OCI-LY7 (cell line): ENCODE data around the gene NHP2. TPM values are rescaled to one million over a fixed set of nuclear protein-coding genes. Genes with fewer than 3 reads are reported as not detected.

Experiments used
- BruUV-seq: library from RNA; stranded (reverse); fragments of 400-500 nt; replicated peaks from 2 replicates; lab custom pipeline; 2021; lab: Mats Ljungman, UMichigan
- CTCF ChIA-PET: fragments of 300-600 bp; sonication (Branson Sonifier 250); formaldehyde crosslinking; loops from one replicate; lab custom pipeline; 2022; ENCODE audit warnings: antibody characterized with exemption; ENCODE audit not compliant: unreplicated experiment; lab: Charles Lee
- POLR2A ChIA-PET: fragments of 300-600 bp; sonication (Branson Sonifier 250); formaldehyde crosslinking; loops from one replicate; lab custom pipeline; 2022; ENCODE audit warnings: antibody characterized with exemption; lab: Charles Lee
- DNase-seq: peaks from one replicate; pipeline ENCODE4 v3.0.0-alpha.2; 2015; ENCODE audit warnings: low spot score
- H2AFZ ChIP-seq: fragments of 200-600 bp; sonication (generic), shearing (Covaris generic); 2 replicates; pipeline ENCODE4 v1.6.1; 2014; ENCODE audit warnings: mild to moderate bottlenecking, antibody characterized with exemption, low read length, moderate library complexity
- H3K27ac ChIP-seq: fragments of 200-600 bp; sonication (generic); 2 replicates; pipeline ENCODE4 v1.5.1; 2014; ENCODE audit warnings: mixed run types, low read depth, mild to moderate bottlenecking, moderate library complexity, low read length, inconsistent platforms; ENCODE audit not compliant: poor library complexity, severe bottlenecking
- H3K36me3 ChIP-seq: fragments of 200-600 bp; sonication (generic); 2 replicates; pipeline ENCODE4 v1.6.1; 2014; ENCODE audit warnings: mild to moderate bottlenecking, antibody characterized with exemption, low read length, moderate library complexity, mixed read lengths; ENCODE audit not compliant: insufficient read depth
- H3K4me1 ChIP-seq: fragments of 200-600 bp; sonication (generic); 2 replicates; pipeline ENCODE4 v1.5.1; 2014; ENCODE audit warnings: mild to moderate bottlenecking, low read length; ENCODE audit not compliant: insufficient read depth, poor library complexity, severe bottlenecking
- H3K4me2 ChIP-seq: fragments of 200-600 bp; sonication (generic); 2 replicates; pipeline ENCODE4 v1.6.1; 2014; ENCODE audit warnings: mild to moderate bottlenecking, low read length
- H3K4me3 ChIP-seq: fragments of 200-600 bp; sonication (generic); 2 replicates; pipeline ENCODE4 v1.5.1; 2014; ENCODE audit warnings: mild to moderate bottlenecking, low read depth, low read length; ENCODE audit not compliant: poor library complexity, severe bottlenecking
- H3K79me2 ChIP-seq: fragments of 200-600 bp; sonication (generic); 2 replicates; pipeline ENCODE4 v1.6.1; 2016; ENCODE audit warnings: low read depth, mild to moderate bottlenecking, low read length, moderate library complexity, mixed read lengths; ENCODE audit not compliant: insufficient read depth
- H3K9me2 ChIP-seq: fragments of 200-600 bp; sonication (generic); 2 replicates; pipeline ENCODE4 v1.6.1; 2016; ENCODE audit warnings: mild to moderate bottlenecking, low read length, mixed read lengths; ENCODE audit not compliant: insufficient read depth
- H3K9me3 ChIP-seq: fragments of 200-600 bp; sonication (generic); 2 replicates; pipeline ENCODE4 v1.6.1; 2014; ENCODE audit warnings: mild to moderate bottlenecking, mixed run types, low read length, mixed read lengths
- H4K20me1 ChIP-seq: fragments of 200-600 bp; sonication (generic); 2 replicates; pipeline ENCODE4 v1.6.1; 2014; ENCODE audit warnings: mild to moderate bottlenecking, antibody characterized with exemption, low read length, moderate library complexity, mixed read lengths; ENCODE audit not compliant: insufficient read depth
- CTCF ChIP-seq: fragments of 200-600 bp; sonication (generic); conservative IDR thresholded peaks from 2 replicates; pipeline ENCODE4 v1.5.1; 2014; ENCODE audit warnings: mild to moderate bottlenecking, antibody characterized with exemption, low read length, moderate library complexity, mixed read lengths
- EZH2phosphoT487 ChIP-seq: fragments of 200-600 bp; sonication (generic); IDR thresholded peaks from 2 replicates; pipeline ENCODE4 v1.6.1; 2018; ENCODE audit warnings: low read depth, borderline replicate concordance, mild to moderate bottlenecking, mixed run types, antibody characterized with exemption, low read length, moderate library complexity, mixed read lengths
- intact Hi-C: fragments of 100-400 bp; cut with micrococcal nuclease; formaldehyde crosslinking; loops from one replicate; pipeline ENCODE4 v1.10.0; 2022; ENCODE audit not compliant: unreplicated experiment
- total RNA-seq, 2 experiments: library from RNA; depleted of rRNA in 1 of 2; stranded (reverse); fragments of >200 nt in 1 of 2; shearing (Covaris generic) in 1 of 2; gene quantifications; 2 replicates each; pipeline ENCODE4 v1.2.3, GENCODE V29; 2014 to 2022

Gene NHP2
- total RNA-seq, 2 experiments from 2014 or later, result 216 to 309 TPM

- Histone ChIP-seq H4K20me1 (no peaks in the 10 kb centered on the region), H3K79me2 (no peaks in the 10 kb centered on the region), H3K9me2 (no peaks in the 10 kb centered on the region), H3K4me3 (no peak overlapping the region), H3K4me1 (no peaks in the 10 kb centered on the region), H3K27ac (no peak overlapping the region), H2AFZ (no peak overlapping the region), H3K9me3 (no peaks in the 10 kb centered on the region), H3K4me2 (no peak overlapping the region), H3K36me3 (peaks cover 95% of the 10 kb centered on the region)
- ChIA-PET CTCF (interaction anchor here (0.6 to 1.3 kb wide), 2 partner anchors 25 to 72 kb away, joined by 3 to 5 read pairs; no protein-coding TSS in a partner anchor), POLR2A (interaction anchor here (0.5 to 1.3 kb wide), 2 partner anchors 10 to 57 kb away, joined by 3 to 11 read pairs; partner anchors contain the start of gene NHP2)
- intact Hi-C loops, result no loop called here
- no peak for DNase-seq
- no peak for TF ChIP-seq EZH2phosphoT487
- TF ChIP-seq CTCF, result no peak
- BruUV-seq, result no TSS peak
Measured at GRCh38 chr5:178143246-178143645, 10.4 kb downstream of the NHP2 start.

- no peaks in the 10 kb centered on the region for H3K4me1 ChIP-seq
- POLR2A ChIA-PET, result interaction anchor here (1.3 kb wide), 1 partner anchor 11 kb away, joined by 11 read pairs; the partner anchor contains the start of gene NHP2
- H3K9me3 ChIP-seq, result no peaks in the 10 kb centered on the region
Measured at GRCh38 chr5:178142642-178143041, 11.0 kb downstream of the NHP2 start.

More at GRCh38 chr5:178142642-178143041, 11.0 kb downstream of the NHP2 start:
- H3K9me2 ChIP-seq, result no peaks in the 10 kb centered on the region
- no peak overlapping the region for H3K4me2 ChIP-seq
- H3K27ac ChIP-seq, result no peak overlapping the region
- no peak for DNase-seq
- no peaks in the 10 kb centered on the region for H4K20me1 ChIP-seq
- H3K4me3 ChIP-seq, result no peak overlapping the region
- CTCF ChIA-PET, result no interaction called here
- intact Hi-C loops, result no loop called here
- H2AFZ ChIP-seq, result no peak overlapping the region
- H3K79me2 ChIP-seq, result no peaks in the 10 kb centered on the region
- peaks cover 95% of the 10 kb centered on the region for H3K36me3 ChIP-seq
- BruUV-seq, result no TSS peak
- TF ChIP-seq EZH2phosphoT487 (no peak), CTCF (no peak)
